SK-N-MC (cell line): ENCODE results near the gene GGACT.

ENCODE experiments used
- DNase-seq: peaks from one replicate; pipeline ENCODE4 v3.0.0-alpha.2; 2011; ENCODE audit warnings: low read depth, low spot score
- H3K27ac ChIP-seq: fragments of 200-600 bp; sonication (generic); 2 replicates; pipeline ENCODE4 v1.5.1; 2016; ENCODE audit warnings: mixed run types
- H3K36me3 ChIP-seq: fragments of 200-600 bp; sonication (generic); 2 replicates; pipeline ENCODE4 v1.6.1; 2017; ENCODE audit warnings: antibody characterized with exemption, low read length, mixed read lengths; ENCODE audit not compliant: insufficient read depth
- H3K4me3 ChIP-seq: fragments of 200-600 bp; sonication (generic); 2 replicates; pipeline ENCODE4 v1.5.1; 2016
- H3K9ac ChIP-seq: fragments of 200-600 bp; sonication (generic); 2 replicates; pipeline ENCODE4 v1.8.0; 2017; ENCODE audit warnings: mixed run types, mixed read lengths; ENCODE audit not compliant: insufficient read length
- H3K9me3 ChIP-seq: fragments of 200-600 bp; sonication (generic); 2 replicates; pipeline ENCODE4 v1.6.1; 2017; ENCODE audit warnings: low read depth, mild to moderate bottlenecking, antibody characterized with exemption, low read length, moderate library complexity, mixed read lengths
- EZH2 ChIP-seq: fragments of 200-600 bp; sonication (generic); IDR thresholded peaks from one replicate; pipeline ENCODE4 v1.6.1; 2017; ENCODE audit warnings: antibody characterized with exemption
- FOXP2 ChIP-seq: optimal IDR thresholded peaks from 2 replicates; pipeline ENCODE3; 2011; ENCODE audit warnings: mild to moderate bottlenecking, moderate library complexity; ENCODE audit not compliant: insufficient read depth; ENCODE audit errors: extremely low read length, control extremely low read depth
- POLR2AphosphoS5 ChIP-seq: IDR thresholded peaks from 2 replicates; pipeline ENCODE4 v1.6.1; 2012; ENCODE audit warnings: mild to moderate bottlenecking, low read depth, low read length, borderline replicate concordance

Gene GGACT

DNA sequence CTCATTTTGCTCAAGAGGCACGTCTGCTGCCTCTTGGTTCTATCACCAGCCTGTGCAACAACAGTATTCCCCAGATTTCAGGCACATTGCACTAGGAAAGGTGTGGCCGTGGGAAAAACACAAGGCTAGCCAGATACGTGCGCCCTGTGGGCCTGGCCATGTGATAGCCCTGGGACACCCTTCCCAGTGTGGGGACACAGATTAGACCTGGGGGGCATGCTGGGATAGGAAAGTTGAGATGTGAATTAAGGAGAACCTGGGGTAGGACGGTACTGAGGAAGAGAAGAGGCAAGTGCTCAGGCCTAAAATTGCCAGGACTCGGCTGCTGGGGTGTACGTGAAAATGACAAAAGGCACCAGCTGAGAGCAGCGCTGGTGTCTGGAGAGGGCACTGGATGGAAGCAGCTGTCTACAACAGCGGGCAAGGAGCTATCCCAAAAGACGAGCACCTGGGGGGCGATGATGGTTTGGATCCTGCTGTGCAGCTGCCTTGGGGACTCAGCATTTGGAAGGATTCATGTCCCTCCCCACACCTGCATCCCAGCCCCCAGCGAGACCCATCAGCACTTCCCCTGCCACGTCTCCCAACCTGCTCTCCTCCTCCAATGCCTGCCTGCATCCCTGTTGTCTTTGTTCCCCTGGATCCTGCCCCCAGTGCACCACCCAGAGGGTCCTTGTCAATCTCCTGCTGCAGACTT, 54.3 kb downstream of the GGACT start:
- no peaks in the 10 kb centered on the region for H3K36me3 ChIP-seq
- no peak overlapping the region for H3K9ac ChIP-seq
- DNase-seq = no peak
- H3K4me3 ChIP-seq = no peak overlapping the region
- H3K27ac ChIP-seq = no peak overlapping the region
- no peak for TF ChIP-seq POLR2AphosphoS5
- TF ChIP-seq EZH2 = no peak
- no peak for TF ChIP-seq FOXP2
- H3K9me3 ChIP-seq = no peaks in the 10 kb centered on the region

DNA sequence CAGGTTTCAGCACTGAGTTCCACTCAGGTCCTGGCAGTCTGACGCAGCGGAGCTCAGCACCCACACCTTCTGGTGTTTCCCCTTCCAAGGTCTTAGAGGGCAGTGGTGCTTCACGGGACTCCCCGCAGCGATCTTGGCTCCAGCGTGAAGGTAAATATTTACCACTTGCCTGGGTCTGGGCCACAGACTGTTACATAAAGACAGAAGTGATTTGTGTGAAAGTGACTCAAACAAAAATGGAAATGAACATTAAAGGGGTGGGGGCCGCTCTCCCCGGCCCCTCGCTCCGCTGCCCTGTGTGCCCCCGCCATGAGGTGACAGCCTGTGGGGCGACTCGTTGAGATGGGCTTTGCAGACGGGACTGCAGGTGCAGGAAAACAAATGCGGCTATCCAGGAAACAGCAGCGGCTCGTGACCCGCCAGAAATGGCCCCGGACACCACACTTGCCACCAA, 55.0 kb downstream of the GGACT start:
- no peak for DNase-seq
- H3K27ac ChIP-seq = no peak overlapping the region
- no peaks in the 10 kb centered on the region for H3K9me3 ChIP-seq
- H3K36me3 ChIP-seq = no peaks in the 10 kb centered on the region
- no peak overlapping the region for H3K4me3 ChIP-seq
- TF ChIP-seq POLR2AphosphoS5 = no peak
- no peak for TF ChIP-seq FOXP2
- TF ChIP-seq EZH2 = no peak
- no peak overlapping the region for H3K9ac ChIP-seq

DNA sequence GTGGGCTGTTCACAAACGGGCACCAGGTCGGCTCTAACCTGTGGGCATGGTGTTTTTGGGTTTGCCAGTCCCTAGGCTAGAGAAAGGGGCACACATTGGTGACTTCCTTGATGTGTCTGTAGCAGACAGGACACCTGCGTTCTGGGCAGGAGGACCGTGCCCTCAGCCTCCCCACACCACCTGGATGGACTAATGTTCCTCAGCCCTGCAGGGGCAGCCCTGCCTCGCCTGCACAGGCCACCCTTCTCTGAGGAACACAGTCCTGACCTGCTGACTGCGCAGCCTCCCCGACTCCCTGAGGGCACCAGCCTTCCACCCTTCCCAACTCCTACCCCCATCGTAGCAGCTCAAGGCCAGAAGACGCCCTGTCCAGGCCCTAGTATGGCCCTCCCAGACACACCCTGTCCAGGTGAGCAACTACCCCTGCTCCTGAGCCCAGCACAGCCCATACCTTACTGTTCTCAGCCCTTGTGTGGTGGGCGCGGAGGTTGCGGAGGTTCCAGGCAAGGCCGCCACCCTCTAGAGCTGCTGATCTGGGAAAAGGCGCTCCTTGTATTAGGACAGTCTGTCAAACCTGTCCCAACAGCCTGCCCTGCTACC, 55.7 kb downstream of the GGACT start:
- Histone ChIP-seq H3K4me3 (no peak overlapping the region), H3K36me3 (no peaks in the 10 kb centered on the region), H3K9me3 (no peaks in the 10 kb centered on the region), H3K27ac (no peak overlapping the region), H3K9ac (no peak overlapping the region)
- TF ChIP-seq EZH2 = no peak
- no peak for DNase-seq

DNA sequence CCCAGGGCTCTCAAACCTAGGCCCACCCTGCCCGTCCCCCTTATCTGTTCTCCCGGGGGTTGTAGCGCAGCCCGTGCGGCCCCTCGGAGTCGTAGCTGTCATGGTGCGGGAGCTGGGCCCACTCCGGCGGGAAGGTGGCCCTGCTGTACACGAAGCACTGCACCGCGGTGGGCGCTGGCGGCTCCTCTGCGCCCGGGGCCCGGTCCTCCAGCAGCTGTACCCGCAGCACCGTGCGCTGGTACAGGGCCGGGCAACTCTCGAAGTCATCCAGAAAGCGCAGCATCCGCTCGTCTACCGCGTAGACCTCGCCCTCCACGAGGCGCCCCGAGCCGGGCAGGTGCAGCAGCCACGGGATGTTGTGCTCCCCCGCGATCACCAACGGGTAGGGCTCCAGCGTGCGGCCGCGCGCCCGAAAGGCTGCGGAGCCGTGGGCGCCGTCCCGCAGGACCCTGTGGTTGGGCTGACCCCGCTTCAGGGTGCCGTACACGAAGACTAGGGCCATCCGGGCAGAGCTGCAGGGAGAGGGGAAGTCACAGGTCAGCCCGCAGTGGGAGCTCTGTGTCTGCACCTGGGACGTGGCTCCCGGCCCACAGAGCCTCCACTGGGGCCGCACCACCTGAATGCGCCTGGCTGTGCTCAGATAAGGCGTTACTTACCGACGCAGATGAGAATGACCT, 56.4 kb downstream of the GGACT start:
- DNase-seq = no peak
- H3K36me3 ChIP-seq = no peaks in the 10 kb centered on the region
- no peaks in the 10 kb centered on the region for H3K9me3 ChIP-seq
- TF ChIP-seq FOXP2 = no peak
- no peak for TF ChIP-seq EZH2
- TF ChIP-seq POLR2AphosphoS5 = no peak
- H3K9ac ChIP-seq = no peak overlapping the region
- H3K4me3 ChIP-seq = no peak overlapping the region
- no peak overlapping the region for H3K27ac ChIP-seq

DNA sequence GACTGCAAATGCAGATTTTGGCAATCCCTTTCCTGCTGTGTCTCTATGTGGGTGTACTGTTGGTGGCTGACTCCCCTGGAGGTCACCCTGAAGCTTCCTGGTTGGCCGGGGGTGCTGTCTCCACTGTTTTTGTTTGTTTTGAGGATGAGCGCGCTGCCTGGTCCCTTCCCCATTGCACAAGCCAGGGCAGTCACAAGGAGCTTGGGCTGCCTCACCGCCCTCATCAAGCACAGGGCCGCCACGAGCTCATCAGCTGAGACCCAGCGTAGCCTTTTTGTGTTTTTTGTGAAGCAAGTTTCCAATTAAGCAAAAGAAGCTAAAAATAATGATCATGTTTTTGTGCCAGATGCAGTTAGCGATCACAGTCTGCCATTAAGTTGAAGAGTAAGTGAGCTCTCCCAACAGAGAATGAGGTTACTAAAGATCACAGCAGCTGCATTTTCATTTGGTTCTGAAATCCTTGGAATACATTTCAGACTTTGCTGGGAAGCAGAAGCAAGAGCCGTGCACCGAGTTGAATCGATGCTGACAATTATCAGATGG, 57.8 kb downstream of the GGACT start:
- no peak overlapping the region for H3K9ac ChIP-seq

DNA sequence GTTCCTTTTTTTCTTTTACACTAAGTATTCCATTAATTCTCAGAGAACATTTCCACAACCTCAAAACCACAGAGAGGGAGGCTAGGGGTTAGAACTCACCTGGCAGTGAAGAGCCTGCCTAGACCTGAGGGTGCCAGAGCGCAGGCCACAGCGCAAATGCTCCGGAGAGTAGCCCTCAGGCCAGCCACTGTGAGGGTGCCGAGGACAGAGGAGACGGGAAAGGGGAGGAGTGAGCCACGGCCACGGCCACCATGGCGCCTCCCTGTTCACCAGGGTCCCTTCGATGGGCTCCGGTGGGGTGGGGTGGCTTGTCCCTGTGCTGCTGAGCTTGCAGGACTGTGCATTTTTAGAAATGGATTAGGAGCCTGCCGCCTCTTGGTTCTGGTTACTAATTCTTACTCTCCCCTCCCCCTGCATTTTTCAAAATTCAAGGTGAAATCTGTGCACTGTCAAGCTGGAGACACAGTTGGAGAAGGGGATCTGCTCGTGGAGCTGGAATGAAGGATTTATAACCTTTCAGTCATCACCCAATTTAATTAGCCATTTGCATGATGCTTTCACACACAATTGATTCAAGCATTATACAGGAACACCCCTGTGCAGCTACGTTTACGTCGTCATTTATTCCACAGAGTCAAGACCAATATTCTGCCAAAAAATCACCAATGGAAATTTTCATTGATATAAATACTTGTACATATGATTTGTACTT, 58.8 kb downstream of the GGACT start:
- Histone ChIP-seq H3K9me3 (no peaks in the 10 kb centered on the region), H3K36me3 (no peaks in the 10 kb centered on the region), H3K4me3 (no peak overlapping the region), H3K27ac (no peak overlapping the region), H3K9ac (no peak overlapping the region)
- no peak for DNase-seq
- TF ChIP-seq POLR2AphosphoS5 (no peak), EZH2 (no peak), FOXP2 (no peak)

More for the DNA sequence above, 57.8 kb downstream of the GGACT start:
- H3K9me3 ChIP-seq = no peaks in the 10 kb centered on the region
- no peak overlapping the region for H3K27ac ChIP-seq
- TF ChIP-seq POLR2AphosphoS5 (no peak), FOXP2 (no peak), EZH2 (no peak)
- no peak overlapping the region for H3K4me3 ChIP-seq
- H3K36me3 ChIP-seq = no peaks in the 10 kb centered on the region
- no peak for DNase-seq

DNA sequence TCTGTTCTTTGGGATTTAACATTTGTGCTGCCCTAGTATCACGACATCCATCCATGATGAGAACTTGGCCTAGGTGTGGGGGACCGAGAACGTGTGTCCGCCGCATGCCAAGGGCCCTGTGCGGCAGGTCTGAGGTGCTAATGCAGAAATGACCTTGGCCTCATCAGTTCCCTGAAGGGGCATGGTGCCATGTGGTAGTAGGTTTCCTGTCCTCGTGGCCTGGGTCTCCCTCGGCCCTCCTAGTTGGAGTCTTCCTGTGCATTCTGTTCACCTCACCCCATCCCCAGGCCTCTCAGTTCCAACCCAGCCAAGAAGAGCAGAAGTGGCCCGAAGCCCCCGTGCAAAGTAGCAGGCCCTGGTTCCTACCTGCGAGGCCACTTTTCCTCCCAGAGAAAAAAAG, 59.8 kb downstream of the GGACT start:
- H3K9ac ChIP-seq = no peak overlapping the region
- H3K4me3 ChIP-seq = no peak overlapping the region
- no peak for DNase-seq
- no peak for TF ChIP-seq FOXP2
- TF ChIP-seq POLR2AphosphoS5 = no peak
- TF ChIP-seq EZH2 = no peak
- H3K27ac ChIP-seq = no peak overlapping the region
- no peaks in the 10 kb centered on the region for H3K36me3 ChIP-seq
- H3K9me3 ChIP-seq = no peaks in the 10 kb centered on the region

DNA sequence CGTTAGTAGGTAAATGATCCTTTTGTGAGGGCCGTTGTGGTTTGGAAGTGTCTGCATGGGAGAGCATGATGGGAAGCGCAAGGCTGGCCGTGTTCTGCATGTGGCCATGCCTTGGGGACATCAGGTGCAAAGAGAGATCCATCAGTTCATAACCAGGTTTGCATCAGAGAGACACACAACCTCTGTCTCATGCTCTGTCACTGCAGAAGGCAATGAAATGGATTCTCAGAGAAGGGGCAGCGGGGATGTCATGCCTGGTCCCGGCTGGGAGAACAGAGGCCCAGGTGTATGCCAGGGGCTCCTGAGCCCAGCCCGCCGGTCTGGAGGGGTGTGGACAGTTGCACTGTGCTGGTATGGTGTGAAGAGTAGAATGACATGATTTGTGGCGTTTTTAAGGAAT, 60.2 kb downstream of the GGACT start:
- Histone ChIP-seq H3K36me3 (no peaks in the 10 kb centered on the region), H3K27ac (no peak overlapping the region), H3K9me3 (no peaks in the 10 kb centered on the region), H3K9ac (no peak overlapping the region), H3K4me3 (no peak overlapping the region)
- no peak for DNase-seq
- TF ChIP-seq FOXP2 = no peak
- no peak for TF ChIP-seq POLR2AphosphoS5
- TF ChIP-seq EZH2 = no peak
